Liver (tissue), 9 donors: ENCODE results near the gene FALEC. TPM values are rescaled to one million over a fixed set of nuclear protein-coding genes. Genes with fewer than 3 reads are reported as not detected.

Source experiments
- DNase-seq: peaks from one replicate; pipeline ENCODE4 v3.0.0-alpha.2; 2017; ENCODE audit warnings: low spot score
- H3K27ac ChIP-seq, 2 donors: one replicate each; pipeline ENCODE4 v1.7.0; 2013; ENCODE audit warnings: inconsistent platforms in 2 of 2, low read length in 2 of 2, control low read depth in 1 of 2, low read depth in 1 of 2, mild to moderate bottlenecking in 1 of 2
- H3K27me3 ChIP-seq, 4 donors: one replicate each; pipeline versions ENCODE4 v1.6.1 to v1.7.0; 2013; ENCODE audit warnings: low read length in 3 of 4, inconsistent platforms in 1 of 4, mild to moderate bottlenecking in 1 of 4, moderate library complexity in 1 of 4; ENCODE audit not compliant: control insufficient read depth in 4 of 4, insufficient read depth in 4 of 4
- H3K36me3 ChIP-seq, 4 donors: one replicate each; pipeline versions ENCODE4 v1.6.1 to v1.7.0; 2013; ENCODE audit warnings: low read length in 3 of 4, mild to moderate bottlenecking in 3 of 4, low read depth in 1 of 4, moderate library complexity in 1 of 4; ENCODE audit not compliant: control insufficient read depth in 4 of 4, insufficient read depth in 3 of 4
- H3K4me1 ChIP-seq, 4 donors: one replicate each; pipeline versions ENCODE4 v1.6.1 to v1.7.0; 2013; ENCODE audit warnings: low read length in 3 of 4, mild to moderate bottlenecking in 3 of 4, moderate library complexity in 1 of 4; ENCODE audit not compliant: control insufficient read depth in 4 of 4, insufficient read depth in 4 of 4
- H3K4me3 ChIP-seq, 3 donors: one replicate each; pipeline versions ENCODE4 v1.6.1 to v1.7.0; 2013; ENCODE audit warnings: low read length in 3 of 3, control low read depth in 1 of 3, low read depth in 1 of 3, mild to moderate bottlenecking in 1 of 3
- H3K9ac ChIP-seq, 2 donors: one replicate each; pipeline ENCODE4 v1.7.0; 2013; ENCODE audit warnings: low read length in 2 of 2, mild to moderate bottlenecking in 2 of 2, moderate library complexity in 2 of 2, control low read depth in 1 of 2, low read depth in 1 of 2
- H3K9me3 ChIP-seq, 4 donors: one replicate each; pipeline versions ENCODE4 v1.6.1 to v1.7.0; 2013; ENCODE audit warnings: low read length in 3 of 4; ENCODE audit not compliant: control insufficient read depth in 4 of 4
- EGR1 ChIP-seq, 2 donors: IDR thresholded peaks; 2 replicates each; pipeline ENCODE4 v1.6.1; 2016 to 2018; ENCODE audit warnings: antibody characterized with exemption in 2 of 2, low read depth in 2 of 2
- FOXA1 ChIP-seq: IDR thresholded peaks from 2 replicates; pipeline ENCODE4 v1.6.1; 2016; ENCODE audit warnings: antibody characterized with exemption
- GABPA ChIP-seq, 2 donors: IDR thresholded peaks in 1 of 2; conservative IDR thresholded peaks in 1 of 2; 2 replicates each; pipeline ENCODE4 v1.6.1; 2016; ENCODE audit warnings: antibody characterized with exemption in 2 of 2, mild to moderate bottlenecking in 1 of 2, moderate library complexity in 1 of 2
- JUND ChIP-seq, 2 donors: IDR thresholded peaks; 2 replicates each; pipeline ENCODE4 v1.6.1; 2016; ENCODE audit warnings: antibody characterized with exemption in 2 of 2
- NR2F2 ChIP-seq: IDR thresholded peaks from 2 replicates; pipeline ENCODE4 v1.6.1; 2016; ENCODE audit warnings: antibody characterized with exemption
- RAD21 ChIP-seq, 2 donors: IDR thresholded peaks; 2 replicates each; pipeline ENCODE4 v1.6.1; 2016; ENCODE audit warnings: antibody characterized with exemption in 2 of 2, mild to moderate bottlenecking in 2 of 2
- SP1 ChIP-seq: IDR thresholded peaks from 2 replicates; pipeline ENCODE4 v1.6.1; 2018; ENCODE audit warnings: antibody characterized with exemption, mild to moderate bottlenecking
- TAF1 ChIP-seq: conservative IDR thresholded peaks from 2 replicates; pipeline ENCODE4 v1.6.1; 2016; ENCODE audit warnings: antibody characterized with exemption, mild to moderate bottlenecking
- YY1 ChIP-seq: IDR thresholded peaks from 2 replicates; pipeline ENCODE4 v1.6.1; 2016; ENCODE audit warnings: antibody characterized with exemption, mild to moderate bottlenecking
- WGBS: extraction: QIAGEN DNeasy Blood & Tissue Kit; methylation state at CpG from one replicate; pipeline ENCODE4 v1.1.7; 2013; 5-methylcytosine and 5-hydroxymethylcytosine counted together
- polyA plus RNA-seq, 2 donors: library from polyadenylated mRNA; stranded (reverse) in 1 of 2; unstranded in 1 of 2; fragments of 200-250 nt in 1 of 2; fragments of >200 nt in 1 of 2; fragmentation: Nextera tagmentation in 1 of 2; extraction: Ambion mirVana in 1 of 2; gene quantifications; one replicate each; pipeline versions ENCODE4 v1.2.1 to v1.2.3, GENCODE V29; 2013 to 2015
- total RNA-seq, 2 donors: library from RNA; depleted of rRNA; stranded (reverse); fragments of >200 nt; gene quantifications; one replicate each; pipeline ENCODE4 v1.2.3, GENCODE V29; 2014
- TF ChIP-seq, protein P1 (sequence below): IDR thresholded peaks from 2 replicates; pipeline ENCODE4 v1.6.1; 2016; ENCODE audit warnings: antibody characterized with exemption
- TF ChIP-seq, protein P2 (sequence below): fragments of 150-350 bp; IDR thresholded peaks from 2 replicates; pipeline ENCODE4 v1.5.1; 2017; ENCODE audit warnings: improper control_type of control experiment, low read depth, low read length; ENCODE audit not compliant: missing input control
- donor health status: healthy.
- donor health status: healthy.
- donor health status: healthy.
- donor health status: healthy.
- donor health status: healthy.

Gene FALEC
- total and polyA plus RNA-seq, 4 donors = not detected

- no peak for DNase-seq
- H3K4me3 ChIP-seq = no peak overlapping the region
- 42% methylated on average over 5 of the region's 5 CpGs for WGBS
- H3K27ac ChIP-seq = peak overlapping the region; percentile 83 to 92
- H3K27me3 ChIP-seq = no peaks in the 10 kb centered on the region
- no peak for TF ChIP-seq SP1
- TF ChIP-seq, protein P1, sequence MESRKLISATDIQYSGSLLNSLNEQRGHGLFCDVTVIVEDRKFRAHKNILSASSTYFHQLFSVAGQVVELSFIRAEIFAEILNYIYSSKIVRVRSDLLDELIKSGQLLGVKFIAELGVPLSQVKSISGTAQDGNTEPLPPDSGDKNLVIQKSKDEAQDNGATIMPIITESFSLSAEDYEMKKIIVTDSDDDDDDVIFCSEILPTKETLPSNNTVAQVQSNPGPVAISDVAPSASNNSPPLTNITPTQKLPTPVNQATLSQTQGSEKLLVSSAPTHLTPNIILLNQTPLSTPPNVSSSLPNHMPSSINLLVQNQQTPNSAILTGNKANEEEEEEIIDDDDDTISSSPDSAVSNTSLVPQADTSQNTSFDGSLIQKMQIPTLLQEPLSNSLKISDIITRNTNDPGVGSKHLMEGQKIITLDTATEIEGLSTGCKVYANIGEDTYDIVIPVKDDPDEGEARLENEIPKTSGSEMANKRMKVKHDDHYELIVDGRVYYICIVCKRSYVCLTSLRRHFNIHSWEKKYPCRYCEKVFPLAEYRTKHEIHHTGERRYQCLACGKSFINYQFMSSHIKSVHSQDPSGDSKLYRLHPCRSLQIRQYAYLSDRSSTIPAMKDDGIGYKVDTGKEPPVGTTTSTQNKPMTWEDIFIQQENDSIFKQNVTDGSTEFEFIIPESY = no peak
- TF ChIP-seq NR2F2 = no peak
- peak overlapping the region; percentile 58 to 70 for H3K9ac ChIP-seq
- H3K9me3 ChIP-seq = no peaks in the 10 kb centered on the region
- peaks cover 2 to 12% (median 9%) of the 10 kb centered on the region in 4 donors for H3K4me1 ChIP-seq
- H3K36me3 ChIP-seq = no peaks in the 10 kb centered on the region
Observed at GRCh38 chr1:150532860-150533259, 17.3 kb downstream of the FALEC start.

DNA sequence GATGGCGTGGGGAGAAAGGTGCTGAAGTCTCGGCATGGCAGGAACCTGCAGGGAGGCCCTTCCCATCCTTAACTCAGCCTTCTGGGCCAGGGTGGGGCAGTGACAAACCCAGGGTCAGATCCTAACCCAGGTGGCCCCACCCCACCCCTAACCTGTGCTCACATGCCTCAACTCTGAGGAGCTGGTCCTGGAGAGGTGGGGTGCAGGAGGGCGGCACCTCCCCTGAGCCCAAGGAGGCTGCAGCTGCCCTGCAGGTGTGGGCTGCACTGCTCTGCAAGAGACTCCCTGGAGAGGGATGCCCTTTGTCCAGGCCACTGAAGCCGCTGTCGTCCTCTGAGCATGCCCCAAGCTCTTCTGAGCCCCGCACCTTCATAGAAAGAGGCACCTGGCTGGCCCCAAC, 18.4 kb downstream of the FALEC start:
- no peak for TF ChIP-seq SP1
- no peak for TF ChIP-seq GABPA (IDR thresholded peaks at IDR 0.05 in 1 of 2, conservative IDR thresholded peaks at IDR 0.05 in 1 of 2)
- TF ChIP-seq RAD21 (IDR thresholded peaks at IDR 0.05) = no peak
- TF ChIP-seq JUND (IDR thresholded peaks at IDR 0.05) = no peak
- no peak for TF ChIP-seq TAF1
- Histone ChIP-seq H3K4me3 (no peak overlapping the region), H3K9me3 (no peaks in the 10 kb centered on the region), H3K36me3 (no peaks in the 10 kb centered on the region), H3K4me1 (peaks cover 2 to 12% (median 9%) of the 10 kb centered on the region in 4 donors), H3K27me3 (no peaks in the 10 kb centered on the region), H3K9ac (no peak overlapping the region), H3K27ac (no peak overlapping the region)
- no peak for DNase-seq
- WGBS = 93% methylated on average over 6 of the region's 6 CpGs

- H3K36me3 ChIP-seq = no peaks in the 10 kb centered on the region
- no peak overlapping the region for H3K9ac ChIP-seq
- DNase-seq = no peak
- peaks cover 2 to 12% (median 9%) of the 10 kb centered on the region in 4 donors for H3K4me1 ChIP-seq
- no peaks in the 10 kb centered on the region for H3K27me3 ChIP-seq
- TF ChIP-seq, protein P2, sequence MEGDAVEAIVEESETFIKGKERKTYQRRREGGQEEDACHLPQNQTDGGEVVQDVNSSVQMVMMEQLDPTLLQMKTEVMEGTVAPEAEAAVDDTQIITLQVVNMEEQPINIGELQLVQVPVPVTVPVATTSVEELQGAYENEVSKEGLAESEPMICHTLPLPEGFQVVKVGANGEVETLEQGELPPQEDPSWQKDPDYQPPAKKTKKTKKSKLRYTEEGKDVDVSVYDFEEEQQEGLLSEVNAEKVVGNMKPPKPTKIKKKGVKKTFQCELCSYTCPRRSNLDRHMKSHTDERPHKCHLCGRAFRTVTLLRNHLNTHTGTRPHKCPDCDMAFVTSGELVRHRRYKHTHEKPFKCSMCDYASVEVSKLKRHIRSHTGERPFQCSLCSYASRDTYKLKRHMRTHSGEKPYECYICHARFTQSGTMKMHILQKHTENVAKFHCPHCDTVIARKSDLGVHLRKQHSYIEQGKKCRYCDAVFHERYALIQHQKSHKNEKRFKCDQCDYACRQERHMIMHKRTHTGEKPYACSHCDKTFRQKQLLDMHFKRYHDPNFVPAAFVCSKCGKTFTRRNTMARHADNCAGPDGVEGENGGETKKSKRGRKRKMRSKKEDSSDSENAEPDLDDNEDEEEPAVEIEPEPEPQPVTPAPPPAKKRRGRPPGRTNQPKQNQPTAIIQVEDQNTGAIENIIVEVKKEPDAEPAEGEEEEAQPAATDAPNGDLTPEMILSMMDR = no peak
- no peak for TF ChIP-seq SP1
- TF ChIP-seq TAF1 = no peak
- no peak for TF ChIP-seq EGR1 (IDR thresholded peaks at IDR 0.05; ENCODE audit: low read depth in 2 of 2)
- TF ChIP-seq RAD21 (IDR thresholded peaks at IDR 0.05) = no peak
- TF ChIP-seq FOXA1 = no peak
- no peak for TF ChIP-seq YY1
- TF ChIP-seq GABPA (IDR thresholded peaks at IDR 0.05 in 1 of 2, conservative IDR thresholded peaks at IDR 0.05 in 1 of 2) = no peak
- H3K9me3 ChIP-seq = no peaks in the 10 kb centered on the region
- WGBS = 96% methylated on average over 14 of the region's 14 CpGs
- no peak overlapping the region for H3K4me3 ChIP-seq
- no peak overlapping the region for H3K27ac ChIP-seq
Observed at GRCh38 chr1:150535511-150536287, 20.1 kb downstream of the FALEC start.
